Activated T-cell treated with anti-CD3 and anti-CD28 coated beads for 4 hours (primary cell): ENCODE measurements around the gene EPS15.

Experiments
- DNase-seq: peaks from one replicate; pipeline ENCODE4 v3.0.0-alpha.2; 2020

EPS15 gene

DNA sequence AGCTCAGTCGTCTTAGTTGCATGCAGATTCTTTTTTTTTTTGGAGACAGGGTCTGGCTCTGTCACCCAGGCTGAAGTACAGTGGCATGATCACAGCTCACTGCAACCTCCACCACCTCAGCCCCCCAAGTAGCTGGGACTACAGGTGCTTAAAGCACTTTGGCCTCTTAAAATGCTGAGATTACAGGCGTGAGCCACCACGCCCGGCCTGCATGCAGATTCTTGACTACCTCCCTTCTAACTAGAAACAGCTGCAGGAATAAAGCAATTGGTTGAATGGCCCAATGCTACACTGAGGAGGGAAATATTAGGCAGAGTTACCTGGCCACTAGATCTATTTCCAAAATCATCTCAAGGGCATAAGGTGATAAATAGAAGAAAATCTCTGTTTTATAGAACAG lies 159.2 kb downstream of the EPS15 start:
- DNase-seq, result no peak

DNA sequence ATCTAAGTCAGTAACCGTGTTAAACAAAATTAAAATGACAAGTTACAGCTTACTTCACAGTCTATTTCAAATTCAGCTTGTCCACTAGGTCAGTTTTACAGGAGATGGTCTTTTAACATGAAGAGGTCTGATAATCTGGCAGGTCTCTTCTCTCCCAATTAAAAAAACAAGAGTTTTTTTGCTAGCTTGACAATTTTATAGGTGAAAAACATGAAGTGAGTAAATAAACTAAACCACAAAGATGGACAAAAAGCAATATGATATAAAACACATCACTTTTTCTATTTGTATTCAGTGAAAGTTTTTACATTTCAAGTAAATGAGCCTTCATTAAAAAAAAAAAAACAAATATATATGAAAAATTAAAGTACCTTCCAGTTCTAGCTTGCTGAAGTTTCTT lies 163.7 kb downstream of the EPS15 start:
- DNase-seq, result no peak

DNA sequence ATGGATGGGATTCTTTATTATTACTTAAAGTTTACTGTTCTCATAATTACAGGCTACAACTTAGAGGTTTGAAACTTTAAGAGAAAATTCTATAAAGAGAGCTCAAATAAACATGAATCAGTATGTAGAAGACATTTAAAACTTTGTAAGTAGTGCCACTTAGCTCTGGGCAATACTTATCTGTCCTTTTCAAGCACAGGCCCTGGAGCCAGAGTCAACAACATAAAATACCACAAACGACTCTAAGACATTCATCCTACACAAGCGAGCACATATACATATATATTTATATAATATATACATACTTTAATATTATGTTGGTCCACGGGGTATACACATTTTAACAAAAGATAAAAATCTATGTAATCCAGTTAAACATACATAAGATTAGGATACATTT lies 164.7 kb downstream of the EPS15 start:
- no peak for DNase-seq

DNA sequence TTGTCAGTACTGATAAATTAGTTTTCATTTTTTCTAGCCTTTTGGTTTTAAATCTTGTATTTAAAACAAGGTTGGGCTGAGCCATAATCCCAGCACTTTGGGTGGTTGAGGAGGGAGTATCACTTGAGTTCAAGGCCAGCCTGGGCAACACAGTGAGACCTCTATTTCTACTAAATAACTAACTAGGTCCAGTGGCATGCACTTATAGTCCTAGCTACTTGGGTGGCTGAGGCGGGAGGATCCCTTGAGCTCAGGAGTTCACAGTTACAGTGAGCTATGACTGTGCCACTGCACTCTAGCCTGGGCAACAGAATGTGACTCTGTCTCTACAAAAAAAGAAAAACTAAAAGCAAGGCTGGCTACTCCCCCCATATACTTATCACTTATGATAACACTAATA lies 167.2 kb downstream of the EPS15 start:
- DNase-seq, result no peak

DNA sequence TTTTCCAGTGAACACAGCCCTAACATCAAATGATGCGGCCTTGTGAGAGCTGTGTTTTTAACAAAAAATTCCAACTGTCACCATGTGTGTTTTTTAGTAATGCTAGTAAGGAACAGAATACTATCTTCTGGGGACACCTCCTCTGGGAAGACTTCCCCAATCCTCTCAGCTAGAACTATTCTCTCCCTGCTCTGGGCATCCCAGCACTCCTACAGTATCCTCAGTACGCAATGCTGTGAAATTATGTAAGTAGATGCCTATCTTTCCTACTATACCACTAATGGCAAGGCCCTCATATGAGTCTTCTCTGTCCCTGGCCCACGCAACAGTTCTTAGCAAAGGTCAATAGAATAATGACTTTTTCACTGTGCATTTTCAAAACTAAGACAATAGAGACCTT lies 169.2 kb downstream of the EPS15 start:
- no peak for DNase-seq

DNA sequence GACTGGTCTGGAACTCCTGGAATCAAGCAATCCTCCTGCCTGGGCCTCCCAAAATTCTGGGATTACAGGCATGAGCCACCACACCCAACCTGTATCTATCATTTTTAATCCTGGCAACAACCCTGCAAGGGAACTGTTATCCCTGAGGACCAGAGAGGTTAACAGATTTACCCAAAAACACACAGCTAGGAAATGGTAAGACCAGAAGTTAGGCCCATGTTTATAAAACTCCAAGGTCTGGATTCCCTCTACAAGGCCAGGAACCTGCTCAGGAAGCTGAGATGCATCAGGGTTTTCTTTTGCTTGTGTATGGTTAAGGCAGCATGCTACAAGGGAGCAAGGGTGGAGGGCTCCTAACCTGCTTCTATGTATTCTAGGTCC lies 170.9 kb downstream of the EPS15 start:
- DNase-seq, result no peak

DNA sequence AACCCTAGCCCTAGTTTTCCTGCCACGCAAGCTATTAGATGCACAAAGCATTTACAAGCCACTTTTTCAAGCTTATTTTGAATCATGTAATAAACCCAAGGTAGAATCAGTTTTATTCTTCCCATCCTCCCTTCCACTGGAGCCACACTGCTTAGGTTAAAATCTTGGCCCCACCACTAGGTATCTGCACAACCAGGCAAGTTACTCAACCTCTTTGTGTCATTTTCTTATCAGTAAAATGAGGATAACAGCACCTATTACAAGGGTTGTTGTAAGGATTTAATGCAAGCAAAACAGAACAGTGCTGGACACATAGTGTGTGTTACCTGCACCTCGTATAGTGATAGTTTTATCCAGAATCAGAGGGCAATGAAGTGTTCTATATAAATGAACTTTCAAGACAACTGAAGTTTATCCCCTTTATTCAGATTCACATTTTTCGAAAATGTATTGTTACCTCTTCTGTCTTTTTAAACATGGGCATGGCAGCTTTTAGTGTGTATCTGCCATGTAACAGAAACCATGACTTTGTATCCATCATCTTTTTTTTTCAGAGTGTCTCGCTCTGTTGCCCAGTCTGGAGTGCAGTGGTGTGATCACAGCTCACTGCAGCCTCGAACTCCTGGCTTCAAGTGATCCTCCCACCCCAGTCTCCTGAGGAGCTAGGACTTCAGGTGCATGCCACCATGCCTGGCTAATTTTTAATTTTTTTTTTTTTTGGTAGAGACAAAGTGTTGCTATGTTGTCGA lies 171.5 kb downstream of the EPS15 start:
- DNase-seq, result no peak

DNA sequence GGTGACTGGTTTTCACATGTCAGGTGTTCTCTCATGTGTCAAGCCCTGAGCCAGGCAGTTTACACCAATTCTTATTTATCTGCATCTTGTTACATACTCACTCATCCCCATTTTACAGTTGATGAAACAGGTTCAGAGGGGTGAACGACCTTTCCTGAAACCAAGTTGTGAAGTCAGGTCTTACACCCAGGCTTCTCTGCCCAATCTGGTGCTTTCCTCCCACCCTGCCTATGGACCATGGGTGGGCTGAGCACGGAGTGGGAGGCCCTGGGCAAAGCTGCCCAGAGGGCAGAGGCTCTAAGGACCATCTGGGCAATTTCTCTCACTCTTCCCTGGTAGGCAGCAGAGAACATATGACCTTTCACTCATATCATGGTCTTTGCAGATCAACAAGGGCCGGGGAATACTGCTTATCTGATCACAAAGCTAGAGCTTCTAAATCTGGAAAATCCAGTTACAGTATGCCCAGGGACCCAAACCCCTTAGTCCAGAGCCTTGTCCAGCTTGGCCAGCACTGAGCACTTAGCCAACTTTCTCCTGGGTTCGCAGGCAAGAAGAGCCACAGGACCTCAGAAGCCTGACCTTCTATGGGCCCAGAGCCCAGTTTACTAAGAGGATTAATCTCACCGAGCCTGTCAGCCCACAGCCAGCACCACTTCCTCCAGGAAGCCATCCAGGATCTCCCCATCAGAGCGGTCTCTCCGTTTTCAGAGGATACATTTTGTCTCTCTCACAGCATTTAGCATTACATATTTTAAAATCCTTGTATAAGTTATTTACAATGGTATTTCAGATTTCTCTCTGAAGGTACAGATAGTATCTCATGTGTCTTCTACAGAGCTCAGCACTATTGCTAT lies 172.8 kb downstream of the EPS15 start:
- DNase-seq, result no peak

DNA sequence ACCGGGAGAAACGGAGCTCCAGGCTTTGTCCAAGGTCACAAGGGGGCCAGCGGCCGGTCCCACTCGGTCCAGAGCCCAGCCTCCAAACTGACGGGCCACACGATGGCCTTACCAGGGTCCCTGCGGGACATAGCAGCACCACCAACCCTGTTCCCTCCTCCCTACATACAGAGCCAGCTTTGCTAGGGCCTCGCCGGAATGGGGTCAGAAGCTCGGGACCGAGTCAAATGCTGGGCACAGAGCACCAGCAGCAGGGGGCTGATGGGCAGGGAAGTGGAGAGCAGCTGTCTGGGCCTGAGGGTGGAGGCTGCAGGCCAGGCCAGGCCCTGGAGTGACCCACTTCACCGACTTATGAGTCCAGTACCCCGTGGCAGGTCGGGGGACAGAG lies 173.8 kb downstream of the EPS15 start:
- no peak for DNase-seq

DNA sequence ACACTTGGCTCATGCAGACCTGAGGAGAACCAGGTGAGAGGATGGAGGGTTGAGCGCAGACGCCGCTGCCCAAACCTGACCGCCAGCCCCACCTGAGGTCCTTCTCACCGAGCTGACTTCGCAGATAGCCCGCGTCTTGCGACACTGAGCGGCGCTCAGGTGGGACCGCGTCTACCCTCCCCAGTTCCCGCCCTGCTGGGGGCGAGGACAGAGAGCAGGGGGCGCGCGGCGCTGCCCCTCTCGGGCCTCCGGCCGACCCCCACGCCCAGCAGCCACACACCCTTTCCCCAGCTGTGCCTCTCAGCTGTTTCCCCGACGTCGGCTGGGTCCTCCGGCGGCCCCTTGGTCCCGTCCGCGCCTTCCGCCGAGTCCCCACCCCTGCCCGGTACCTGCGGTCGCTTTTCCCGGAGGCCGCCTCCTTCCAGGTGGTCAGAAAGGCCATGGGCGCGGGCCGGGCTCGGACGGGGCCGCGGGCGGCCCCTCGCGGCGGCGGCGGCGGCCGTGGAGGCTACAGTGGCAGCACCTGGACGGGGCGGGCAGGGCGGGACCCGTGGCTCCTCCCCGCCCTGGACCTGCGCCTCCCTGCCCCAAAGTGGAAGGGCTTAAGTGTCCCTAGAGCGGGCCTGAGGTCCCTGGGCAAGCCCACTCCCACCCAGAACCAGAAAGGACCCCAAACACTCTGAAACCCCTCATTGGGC lies 174.3 kb downstream of the EPS15 start:
- DNase-seq, result no peak

DNA sequence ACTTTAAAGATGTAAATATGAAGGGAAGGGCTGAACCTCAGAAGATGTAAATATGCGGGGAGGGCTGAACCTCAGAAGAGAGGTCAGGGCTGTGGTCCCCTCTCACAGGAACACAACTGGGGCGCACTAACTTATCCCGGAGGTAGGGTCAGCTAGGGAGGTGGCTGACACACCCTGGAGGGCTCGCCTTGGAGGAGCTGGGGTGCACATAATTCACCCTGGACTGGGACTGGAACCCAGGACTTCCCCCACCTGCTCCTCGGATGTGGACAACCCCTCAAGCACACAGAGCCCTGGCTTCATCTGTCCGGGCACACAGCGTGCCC lies 174.8 kb downstream of the EPS15 start:
- DNase-seq, result no peak

DNA sequence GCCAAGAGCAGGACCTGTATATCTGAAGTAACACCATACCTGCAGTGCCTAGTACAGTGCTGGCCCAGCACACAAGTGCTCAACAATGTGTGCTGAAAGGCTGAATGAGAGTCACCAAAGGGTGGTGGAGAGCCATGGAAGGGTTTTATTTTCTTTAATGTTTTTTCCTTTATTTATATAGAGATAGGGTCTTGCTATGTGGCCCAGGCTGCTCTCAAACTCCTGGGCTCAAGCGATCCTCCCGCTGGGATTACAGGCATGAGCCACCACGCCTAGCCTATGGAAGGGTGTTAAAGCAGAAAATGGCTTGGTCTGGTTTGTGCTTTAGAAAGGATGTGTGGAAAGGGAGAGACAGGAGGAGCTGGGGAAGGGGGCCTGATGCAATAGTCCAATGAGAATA lies 175.4 kb downstream of the EPS15 start:
- DNase-seq, result no peak

DNA sequence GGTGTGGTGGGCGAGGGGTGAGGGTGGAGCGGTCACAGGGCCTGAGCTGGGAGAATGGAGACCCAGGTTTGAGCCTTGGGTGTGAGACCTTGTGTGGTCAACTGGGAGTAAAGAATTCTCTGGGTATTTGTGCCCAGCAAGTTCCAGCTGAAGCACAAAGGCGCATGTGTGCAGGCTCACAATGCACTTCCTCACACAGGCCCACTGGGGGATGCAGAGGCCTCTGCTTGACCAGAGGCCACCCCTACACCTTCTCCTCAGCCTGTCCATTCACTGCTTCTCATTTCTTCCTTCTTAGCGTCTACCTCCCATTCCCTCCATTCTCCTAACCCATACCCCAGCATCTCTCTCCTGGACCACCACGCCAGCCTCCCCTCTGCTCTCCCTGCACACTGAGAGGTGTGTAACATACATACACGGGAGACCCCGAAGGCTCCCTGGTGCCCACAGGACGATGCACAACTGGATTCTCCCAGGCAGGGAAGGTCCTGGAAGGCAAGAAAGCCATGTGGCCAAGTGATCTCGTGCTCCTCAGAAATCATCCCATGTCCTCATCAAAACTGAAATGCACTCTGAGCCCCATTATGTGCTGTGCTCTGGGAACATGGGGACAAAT lies 176.4 kb downstream of the EPS15 start:
- DNase-seq, result no peak

DNA sequence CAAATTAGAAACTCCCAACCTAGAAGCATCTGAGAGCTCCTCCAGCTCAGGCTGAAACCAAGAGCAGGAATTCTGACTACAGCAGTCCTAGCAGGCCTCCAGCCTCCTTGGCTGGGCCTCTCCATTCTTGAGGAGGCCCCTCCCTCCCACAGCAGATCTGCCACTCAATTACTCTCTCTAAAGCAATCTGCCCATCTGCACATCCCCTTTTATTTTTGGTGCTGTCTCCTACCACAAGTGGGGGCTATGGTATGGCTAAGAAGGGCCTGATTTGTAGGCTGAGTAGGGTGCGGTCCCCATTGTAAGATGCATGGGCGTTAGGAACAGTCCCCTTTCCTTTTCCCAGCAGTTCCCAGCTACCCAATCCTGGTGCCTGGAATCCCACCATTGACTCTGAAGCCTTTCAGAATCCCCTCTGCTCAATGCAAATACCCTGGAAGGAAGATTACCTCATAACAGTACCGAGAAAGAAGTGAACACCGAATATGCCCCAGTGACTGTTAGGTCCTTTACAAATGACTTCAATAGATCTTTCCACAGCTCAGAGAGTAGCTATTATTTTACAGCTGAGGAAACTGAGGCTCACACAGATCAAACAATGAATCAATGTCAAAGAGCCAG lies 177.1 kb downstream of the EPS15 start:
- no peak for DNase-seq

DNA sequence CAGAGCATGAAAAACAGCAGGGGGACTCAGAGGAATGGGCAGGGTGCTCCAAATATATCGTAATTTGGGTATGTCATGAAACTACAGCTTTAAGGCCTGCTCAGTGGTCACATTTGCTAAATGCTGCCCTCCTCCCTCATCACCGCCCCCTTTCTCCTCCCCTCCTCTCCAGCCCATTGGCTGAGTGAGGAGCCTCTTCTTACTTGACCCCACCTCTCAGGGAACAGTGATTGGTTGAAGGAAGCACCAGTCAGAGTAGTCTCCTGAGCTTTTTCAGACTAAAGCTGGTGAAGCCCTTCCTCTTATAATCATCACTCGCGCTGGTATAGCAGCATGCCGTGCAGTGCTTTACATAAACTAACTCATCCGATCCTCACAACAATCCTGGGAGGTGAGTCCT lies 178.7 kb downstream of the EPS15 start:
- no peak for DNase-seq

DNA sequence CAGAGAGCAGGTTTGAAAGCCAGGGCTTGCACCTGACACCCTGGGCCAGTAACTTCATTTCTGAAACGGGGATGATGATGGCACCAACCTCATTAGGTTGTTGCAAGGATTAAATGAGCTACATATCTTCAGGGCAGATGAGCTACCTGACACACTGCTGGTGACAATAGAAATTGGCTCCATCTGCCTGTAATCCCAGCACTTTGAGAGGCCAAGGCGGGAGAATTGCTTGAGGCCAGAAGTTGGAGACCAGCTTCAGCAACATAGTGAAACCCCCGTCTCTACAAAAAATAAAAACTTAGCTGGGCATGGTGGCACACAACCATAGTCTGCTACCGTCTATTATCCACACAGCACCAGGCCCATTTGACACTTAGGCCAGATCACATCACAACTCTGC lies 182.4 kb downstream of the EPS15 start:
- no peak for DNase-seq

DNA sequence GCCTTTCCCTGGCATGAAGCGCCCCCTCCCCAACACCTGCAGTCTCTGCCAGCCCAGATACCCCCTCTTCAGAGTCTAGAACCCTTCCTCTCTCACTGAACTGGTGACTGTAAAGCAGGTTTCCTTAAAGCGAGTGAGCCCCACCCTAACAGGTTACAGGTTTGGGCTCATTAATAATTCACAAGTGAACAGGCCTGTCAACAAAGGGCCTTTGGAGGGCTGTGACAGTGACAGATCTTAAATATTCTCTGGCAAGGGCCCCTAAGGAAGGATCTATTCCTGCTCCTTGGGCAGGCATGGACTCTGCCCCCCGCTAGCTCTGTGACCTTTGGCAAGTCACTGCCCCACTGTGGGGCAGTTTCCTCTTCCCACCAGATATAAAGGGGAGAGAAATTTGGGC lies 183.1 kb downstream of the EPS15 start:
- no peak for DNase-seq

DNA sequence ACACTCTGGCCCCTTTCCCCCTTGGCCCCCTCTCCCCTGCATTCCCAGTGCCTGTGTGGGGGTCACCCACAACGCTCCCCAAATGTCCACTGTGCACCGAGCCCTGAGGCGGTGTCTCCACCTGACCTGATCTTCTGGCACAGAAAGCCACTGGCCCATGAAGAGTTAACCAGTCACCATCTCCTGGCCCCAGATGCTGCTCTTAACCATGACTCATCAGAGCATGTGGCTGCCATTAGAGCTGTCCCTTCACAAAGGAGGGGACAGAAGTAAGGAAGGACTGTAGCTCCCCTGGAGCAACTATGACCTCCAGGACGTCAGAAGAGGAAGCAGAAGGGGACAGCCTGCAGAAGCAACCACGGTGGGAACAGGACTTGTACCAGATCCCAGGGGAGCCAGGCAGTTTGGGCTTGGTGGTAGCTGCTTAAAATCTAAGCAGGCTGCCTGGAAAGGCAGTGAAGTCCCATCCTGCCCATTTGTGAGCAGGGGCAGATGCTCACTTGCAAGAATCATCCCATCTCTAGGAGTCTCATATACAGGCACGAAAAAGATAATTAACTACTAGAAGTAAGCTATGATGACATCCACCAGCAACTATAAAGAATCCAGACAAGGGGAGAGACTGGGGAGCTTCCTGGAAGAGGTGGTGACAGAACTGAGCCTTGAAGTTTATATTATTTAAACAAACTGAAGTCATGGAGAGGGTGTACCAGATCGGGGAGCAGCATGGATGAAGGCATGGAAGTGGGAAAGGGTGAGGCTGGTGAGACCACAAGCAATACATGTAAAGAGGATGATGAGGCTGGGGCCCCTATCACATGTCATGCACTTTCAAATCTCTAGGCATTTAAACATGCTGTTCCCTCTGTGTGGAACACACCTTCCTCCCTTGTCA lies 187.6 kb downstream of the EPS15 start:
- DNase-seq, result no peak

DNA sequence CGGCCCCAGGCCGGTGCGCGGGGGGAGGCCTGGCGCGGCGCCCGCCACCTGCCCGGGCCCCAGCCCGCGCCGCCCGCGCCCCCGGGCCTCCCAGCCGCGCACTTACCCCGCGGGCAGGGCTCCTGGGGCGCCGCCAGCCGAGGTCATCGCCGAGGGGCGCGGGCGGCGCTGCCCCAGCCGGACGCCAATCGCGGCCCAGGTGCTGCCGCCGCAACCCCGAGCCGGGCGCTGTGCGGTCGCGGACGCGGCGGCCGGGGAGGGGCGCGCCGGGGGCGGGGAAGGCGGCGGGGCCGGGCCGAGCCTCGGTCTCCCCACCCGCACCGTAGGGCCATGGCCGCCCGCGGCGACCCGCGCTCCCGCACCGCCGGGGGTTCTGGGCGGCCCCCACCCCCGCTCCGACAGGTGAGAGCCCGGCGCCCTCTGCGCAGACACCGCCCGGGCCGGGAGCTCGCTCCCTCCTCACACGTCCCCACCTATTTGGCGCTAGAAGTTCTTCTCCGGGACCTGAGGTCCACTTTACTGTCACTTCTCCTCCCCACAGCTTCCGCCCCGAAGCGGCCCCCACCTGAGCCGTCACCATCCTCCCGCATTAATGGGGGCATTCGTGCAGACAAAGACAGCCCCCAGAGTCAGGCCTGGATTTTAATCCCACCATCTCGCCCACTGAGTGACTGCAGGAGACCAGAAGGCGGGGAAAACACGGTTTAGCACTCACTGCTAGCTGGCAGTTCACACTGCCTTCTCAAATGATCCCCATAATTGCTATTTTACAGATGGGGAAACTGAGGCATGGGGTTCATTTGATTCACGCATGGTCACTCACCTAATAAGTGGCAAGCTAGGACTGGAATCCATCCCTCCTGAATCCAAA lies 188.5 kb downstream of the EPS15 start, which contains the start of gene TTC39A:
TSS of gene TTC39A (minus strand) at position 232 of the 871 bp plus-strand sequence. CDS start at position 147, 85 bp downstream.
- DNase-seq, result no peak

DNA sequence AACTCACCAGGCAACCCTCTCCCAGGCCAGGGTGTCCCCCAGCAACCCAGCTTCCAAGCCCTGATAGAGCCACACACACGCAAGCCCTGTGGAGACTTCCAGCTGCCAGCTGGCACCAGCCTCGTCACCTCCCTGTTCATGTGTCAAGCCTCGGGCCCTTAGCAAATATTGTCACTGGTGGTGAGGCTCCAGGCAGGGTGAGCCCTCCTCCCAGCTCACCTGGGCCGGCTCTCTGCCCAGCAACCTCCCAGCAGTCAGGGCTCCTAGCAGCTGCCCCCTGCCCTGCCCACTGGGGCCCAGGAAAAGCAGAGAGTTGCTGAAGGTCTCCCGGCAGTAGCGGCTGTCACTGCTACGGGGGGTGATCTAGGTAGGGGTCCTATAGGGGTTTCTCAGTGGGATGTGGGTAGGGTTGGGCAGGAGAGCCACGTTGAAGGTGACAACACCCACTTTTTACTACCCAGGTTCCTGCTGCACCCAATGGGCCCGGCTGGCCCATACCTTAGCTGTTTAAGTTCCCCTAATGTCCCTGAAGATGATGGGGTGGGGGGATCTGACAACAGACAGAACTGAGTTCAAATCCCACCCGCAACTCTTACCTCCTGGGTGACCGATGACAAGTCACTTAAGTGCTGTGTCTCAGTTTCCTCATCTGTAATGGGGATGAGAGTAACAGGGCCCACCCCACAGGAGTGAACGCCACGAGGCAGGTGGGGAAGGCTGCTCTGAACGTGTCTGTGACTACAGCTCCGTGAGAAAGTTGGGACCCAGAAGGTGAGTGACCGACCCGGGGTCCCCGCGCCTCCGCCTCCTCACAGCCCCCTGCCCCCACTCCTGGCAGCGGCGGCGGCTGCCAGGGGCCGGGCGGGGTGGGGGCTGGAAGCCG lies 189.4 kb downstream of the EPS15 start:
- no peak for DNase-seq
